GM19467 (cell line): ENCODE results near the gene DNASE1.
"Not testable (repeated sequence)": the region's sequence is repeated elsewhere in the genome, so short reads cannot be mapped to it uniquely, and the experiment has no call there.

Source experiments
- ATAC-seq: cut with Tn5 transposase; IDR thresholded peaks from one replicate; pipeline ENCODE4 v1.9.1; 2021; ENCODE audit warnings: mild to moderate bottlenecking, moderate library complexity; ENCODE audit not compliant: unreplicated experiment

Gene DNASE1

DNA sequence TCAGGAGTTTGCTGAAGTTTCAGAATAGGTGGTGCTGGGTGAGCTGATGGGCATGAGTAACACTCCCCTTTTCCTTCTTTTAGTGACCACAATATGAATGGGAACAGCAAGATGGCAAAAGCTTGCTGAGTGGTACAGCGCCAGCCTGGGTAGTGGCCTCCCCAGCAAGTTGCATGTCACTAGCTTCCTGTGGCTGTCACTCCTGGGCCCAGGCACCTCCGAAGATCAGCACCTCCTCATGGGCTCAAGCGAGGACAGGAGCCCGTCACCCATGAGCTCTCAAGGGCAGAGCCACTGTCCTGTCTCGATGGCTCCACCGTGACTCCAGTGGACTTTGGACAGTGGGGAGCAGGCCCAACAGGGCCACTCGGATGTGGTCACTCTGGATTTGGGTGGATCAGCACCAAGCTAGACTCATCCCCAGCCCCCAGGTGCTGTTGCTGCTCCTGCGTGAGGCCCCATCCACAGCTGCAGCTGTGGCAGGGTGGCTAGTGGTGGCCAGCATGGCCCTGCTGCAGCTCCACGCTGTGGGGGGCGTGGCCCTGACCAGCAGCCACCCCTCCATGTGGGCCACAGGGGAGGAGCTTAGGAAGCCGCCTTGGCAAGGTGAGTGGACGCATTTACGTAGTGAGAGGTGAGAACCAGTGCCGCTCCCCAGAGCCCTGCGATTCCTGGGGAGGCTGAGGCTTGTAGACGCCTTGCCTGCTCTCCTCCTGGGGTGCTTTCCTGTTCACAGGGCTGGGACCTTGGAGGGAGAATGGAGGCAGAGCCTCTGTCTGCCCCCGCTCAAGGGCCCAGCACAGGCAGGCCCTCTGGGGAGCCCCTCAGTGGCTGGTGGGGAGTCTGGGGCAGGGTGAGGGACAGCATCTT, 13.6 kb upstream of the DNASE1 start:
- no peak for ATAC-seq

DNA sequence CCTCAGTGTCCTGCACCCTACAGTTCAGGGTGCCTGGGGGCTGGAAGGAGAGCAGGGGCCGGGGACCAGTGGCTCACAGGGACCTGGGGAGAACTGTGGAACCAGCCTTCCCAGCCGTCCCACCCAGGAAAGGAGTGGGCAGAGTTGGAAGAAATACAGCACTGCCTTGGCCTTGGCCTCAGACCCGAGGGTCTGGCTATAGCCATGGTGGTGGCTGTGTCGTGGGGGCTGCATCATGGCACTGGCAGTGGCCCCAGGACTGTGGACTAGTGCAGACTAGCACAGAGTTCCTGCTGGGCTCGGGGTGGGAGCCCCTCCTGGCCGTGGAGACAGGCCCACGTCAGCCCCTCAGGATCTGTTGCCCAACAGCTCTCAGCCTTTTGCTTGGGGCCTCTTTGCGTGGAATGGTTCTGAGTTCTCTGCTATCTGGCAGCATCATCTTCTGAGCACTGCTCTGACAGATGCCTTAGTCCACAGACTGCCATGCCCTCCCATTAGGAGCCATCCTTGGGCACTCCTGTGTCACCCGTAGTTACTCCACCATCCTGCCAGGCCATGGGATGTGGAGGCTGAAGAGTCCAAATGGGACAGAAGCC, 12.6 kb upstream of the DNASE1 start:
- no peak for ATAC-seq

DNA sequence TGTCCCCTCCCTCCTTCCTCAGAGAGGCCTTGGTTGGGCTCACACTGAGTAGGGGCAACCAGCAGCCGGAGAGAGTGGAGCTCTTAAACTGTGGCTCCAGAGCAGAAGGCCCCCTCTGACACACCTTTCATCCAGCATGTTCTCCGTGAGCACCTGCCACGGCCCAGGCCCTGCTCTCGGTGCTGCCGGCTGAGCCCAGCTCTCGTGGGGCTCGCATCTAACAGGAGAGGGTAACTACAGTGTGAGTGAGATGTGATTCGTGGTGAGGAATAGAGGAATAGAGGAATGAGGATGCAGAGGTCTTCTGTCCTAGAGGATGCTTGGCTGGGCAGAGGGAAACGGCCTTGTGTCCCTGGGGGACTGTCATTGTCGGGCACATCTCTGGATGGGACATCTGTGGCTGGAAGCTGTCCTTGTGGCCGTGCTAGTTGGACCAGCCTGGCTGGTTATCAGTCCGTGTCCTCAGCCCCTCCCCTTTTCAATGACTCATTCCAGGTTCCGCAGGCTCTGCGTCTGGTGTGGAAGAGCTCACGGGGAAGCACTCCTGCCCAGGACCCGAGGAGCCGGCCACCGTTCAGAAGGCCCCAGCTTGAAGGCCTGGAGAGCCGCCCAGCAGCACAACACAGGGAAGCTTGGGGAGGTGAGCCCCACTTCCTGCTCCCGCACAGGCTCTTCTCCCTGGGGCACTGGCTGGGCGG, 11.9 kb upstream of the DNASE1 start:
- ATAC-seq: no peak

DNA sequence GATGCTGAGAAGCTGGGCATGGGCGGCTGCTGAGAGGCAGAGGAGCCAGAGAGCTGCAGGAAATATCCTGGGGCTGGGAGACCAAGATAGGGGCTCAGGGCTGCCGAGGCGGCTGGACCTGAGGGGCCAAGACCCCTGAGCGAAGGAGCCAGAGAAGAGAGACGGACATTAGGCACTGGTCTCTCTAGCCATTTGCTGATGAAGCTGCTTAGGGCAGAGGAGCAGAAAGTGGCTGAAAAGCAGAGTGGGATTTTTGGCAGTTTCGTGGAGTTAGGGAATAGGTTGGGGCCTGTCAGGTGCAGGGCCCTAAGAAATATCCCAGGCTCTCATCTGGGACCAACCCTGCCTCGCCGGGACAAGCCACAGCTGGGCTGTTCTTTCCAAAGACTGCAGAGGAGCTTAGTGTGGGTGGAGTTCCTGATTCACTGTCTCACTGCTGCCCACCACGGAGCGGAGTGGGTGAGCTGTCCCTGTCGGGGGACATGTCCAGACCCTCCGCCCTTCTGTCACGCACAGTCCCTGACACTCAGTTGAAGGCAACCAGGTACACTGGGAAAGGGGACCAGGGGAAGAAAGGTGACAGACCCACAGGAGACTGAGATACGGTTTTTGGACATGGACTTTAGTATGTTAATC, 11.3 kb upstream of the DNASE1 start:
- ATAC-seq: no peak

DNA sequence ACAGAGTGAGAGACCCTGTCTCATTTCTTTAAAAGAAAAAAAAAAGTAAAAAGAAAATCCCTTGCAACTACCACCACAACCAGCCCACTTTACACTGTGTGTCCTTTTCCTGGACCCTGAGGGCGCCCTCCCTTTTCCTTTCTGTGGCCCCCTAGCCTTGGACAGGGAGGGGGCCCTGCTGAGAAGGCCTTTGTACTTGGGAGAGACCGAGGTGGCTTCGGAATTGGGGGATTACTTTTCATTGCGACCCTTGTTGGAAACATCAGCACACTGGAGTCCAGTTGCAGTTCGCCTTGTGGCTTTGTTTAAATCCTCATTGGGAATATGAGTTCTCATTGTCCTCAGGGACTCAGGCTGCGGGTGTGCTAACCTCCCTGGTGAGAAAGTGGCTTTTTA, 9.4 kb upstream of the DNASE1 start:
- ATAC-seq: no peak

DNA sequence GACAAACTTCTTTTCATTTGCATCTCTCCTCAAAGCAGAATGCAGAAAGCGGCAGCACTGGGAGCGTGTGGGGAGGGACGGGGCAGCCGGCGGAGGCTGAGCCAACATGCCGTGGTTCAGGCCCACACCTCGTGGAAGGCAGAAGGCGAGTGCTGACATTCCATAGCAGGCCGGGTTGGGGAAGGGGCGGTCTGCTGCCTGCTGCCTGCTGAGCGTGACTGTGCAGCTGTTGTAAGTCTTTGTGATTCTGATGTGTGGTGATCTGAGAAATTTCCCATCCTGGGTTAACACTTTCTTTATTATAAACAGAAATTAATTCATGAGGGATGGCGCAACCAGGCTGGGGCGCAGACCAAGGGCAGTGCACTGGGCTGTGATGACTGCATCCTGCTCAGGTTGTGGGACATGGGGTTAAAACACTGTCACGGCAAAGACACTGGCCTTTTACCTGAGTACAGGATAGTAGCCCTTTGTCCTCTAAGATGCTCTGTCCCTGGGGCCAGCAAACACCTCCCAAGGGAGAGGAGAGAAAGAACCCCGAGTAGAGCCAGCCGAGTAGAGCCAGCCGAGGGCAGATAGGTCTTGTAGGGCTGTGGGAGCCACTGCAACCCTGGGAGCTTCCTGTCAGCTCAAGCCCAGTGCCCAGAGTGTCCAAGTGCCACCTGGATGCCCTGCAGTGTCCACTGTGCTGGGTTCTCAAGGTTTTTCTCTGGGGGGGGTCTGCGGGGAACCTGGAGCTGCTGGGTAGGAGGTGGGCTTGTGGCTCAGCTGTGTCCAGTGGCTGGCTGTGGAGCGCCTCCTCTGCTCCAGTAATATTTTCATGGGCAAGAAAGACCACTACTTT, 8.8 kb upstream of the DNASE1 start:
- no peak for ATAC-seq

DNA sequence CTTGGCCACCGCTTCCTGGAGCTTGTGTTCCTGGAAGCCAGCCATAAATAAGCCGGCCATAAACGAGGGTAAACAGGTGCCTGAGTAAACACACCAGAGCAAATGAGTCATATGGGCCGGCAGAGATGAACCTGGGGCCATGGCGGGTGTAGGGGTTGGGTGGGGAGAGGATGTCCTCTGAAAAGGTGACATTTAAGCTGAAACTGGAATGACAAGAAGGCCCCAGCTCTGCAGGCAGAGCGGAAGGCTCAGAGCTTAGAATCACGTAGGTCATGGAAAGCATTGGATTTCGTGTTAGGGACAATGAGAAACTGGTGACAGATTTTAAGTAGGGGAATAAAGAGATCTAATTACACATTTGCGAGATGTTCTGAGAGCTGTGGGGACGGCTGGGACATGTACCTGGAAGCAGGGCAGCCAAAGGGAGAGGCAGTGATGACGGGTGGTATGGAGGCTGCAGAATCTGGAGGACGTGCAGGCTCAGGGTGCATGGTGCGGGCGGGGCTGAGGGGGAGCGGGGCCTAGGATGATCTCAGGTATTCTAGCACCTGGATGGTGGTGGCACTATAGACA, 8.1 kb upstream of the DNASE1 start:
- no peak for ATAC-seq

DNA sequence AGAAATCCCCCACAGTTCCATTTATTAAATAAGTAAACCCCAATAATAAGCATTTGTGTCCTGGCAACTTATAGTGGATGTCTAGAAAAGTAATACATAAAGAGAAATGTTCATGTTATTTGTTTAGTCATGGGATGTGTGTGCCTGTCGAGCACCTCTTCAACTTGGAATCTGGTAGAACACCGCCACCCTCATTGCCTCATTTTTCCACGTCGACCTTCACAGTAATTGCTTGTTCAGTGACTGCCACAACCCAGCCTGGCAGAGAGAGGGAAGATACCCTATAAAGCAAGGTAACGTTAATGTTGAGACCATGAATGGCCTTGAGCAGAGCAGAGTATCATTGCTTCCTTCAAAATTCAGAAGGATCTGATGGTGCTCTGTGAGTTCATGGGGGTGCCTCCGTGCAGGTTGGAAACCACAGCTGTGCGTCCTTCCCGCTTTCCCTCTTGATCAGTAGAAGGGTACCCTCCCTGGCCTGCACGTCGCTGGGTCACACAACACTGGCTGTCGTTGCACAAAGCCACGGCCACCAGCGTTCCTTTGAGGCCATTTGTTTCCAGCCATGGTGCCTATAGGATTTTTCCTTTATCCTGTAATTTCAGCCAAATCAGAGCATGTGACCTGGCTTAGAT, 3.7 kb upstream of the DNASE1 start:
- no peak for ATAC-seq

DNA sequence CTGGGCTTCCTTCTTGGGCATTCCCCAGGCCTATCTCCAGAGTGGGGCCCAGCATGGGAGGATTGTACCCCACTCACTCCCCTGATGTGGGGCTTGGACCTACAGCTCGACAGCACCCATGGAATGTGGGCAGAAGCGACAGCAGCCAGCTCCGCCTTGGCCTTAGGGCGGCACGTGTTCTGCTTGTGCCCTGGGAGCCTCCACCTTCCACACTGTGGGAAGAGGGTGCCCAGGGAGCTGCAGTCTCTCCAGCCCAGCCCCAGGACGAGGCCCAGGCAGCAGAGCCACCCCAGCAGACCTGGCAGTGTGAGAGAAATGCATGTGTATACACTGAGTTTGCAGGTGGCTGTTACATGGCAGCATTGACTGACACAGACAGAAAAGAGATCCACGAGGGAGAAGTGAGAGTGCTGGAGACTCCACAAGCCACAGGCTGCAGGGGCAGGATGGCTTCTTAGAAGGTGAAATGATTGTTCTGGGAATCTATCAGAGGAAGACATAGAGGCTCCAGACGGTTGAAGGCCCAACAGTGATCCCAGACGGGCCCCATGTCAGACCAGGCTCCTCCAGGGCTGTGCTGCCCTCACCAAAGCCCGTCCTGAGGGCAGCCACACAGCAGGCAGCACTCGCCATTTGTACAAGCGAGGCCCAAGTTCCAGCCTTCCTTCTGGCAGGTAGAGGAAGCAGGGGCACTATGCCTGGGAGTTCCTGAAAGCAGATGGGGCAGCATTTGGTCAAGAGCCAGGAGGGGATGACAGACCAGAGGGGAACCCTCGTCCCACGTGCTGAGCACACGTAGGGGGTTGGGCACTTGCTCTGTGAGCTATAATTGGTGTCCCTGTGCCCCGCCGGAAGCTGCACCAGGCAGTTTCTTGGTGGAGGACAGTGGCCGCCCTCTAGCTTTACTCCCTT, 2.8 kb upstream of the DNASE1 start:
- no peak for ATAC-seq

DNA sequence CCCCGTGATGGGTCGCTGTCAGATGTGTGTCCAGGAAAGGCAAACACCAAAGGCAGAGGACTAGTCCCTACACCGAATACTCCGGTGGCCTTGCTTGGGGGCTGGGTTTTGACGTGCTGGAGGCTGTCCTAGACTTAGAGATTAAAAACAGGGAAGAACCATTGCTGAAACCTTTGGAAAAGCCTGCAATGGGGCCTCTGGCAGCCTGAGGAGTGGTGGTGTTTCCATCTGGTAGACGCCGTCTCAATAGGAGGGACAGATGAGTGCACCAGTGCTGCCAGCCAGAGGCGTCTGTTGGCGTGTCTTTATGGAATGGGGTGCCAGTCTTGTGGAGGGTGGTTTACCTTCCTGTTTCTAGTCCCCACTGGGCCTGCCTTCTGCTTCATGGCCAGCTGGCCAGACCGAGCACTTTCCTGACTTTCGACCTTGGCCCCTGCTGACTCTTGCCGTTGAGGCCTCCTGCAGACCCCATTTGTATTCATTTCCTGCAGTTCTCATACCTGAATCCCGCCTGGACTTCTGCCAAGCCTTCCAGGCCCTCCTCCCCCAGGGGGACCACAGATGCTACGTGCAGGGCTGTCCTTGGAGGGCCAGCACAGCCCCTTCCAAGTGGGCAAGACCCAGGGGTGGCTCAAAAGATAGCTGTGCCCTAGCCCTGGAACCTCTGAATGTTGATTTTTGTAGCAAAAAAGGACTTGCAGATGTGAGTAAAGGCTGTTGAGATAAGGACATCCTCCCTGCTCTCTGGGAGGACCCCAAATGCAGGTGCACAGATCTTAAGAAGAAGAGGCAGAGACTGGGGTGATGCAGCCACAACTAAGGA, 1.9 kb upstream of the DNASE1 start:
- no peak for ATAC-seq

DNA sequence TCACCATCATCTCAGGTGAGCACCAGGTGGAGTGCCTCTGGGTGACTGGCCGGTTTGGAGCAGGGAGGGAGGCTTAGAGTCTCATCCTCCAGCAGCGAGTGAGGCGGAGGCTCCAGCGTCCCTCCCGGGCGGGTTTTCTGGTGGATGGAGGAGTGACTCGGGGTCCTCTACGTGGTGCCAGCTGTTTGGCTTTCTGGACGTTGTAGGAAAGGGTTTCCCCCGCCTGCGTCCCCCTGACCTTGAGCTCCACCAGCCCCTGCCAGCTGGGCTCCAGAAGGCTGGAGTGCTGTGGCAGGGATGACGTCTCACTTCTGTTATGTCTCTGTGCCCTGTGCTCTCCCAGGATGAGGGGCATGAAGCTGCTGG, 522 bp downstream of the DNASE1 start:
- no peak for ATAC-seq

DNA sequence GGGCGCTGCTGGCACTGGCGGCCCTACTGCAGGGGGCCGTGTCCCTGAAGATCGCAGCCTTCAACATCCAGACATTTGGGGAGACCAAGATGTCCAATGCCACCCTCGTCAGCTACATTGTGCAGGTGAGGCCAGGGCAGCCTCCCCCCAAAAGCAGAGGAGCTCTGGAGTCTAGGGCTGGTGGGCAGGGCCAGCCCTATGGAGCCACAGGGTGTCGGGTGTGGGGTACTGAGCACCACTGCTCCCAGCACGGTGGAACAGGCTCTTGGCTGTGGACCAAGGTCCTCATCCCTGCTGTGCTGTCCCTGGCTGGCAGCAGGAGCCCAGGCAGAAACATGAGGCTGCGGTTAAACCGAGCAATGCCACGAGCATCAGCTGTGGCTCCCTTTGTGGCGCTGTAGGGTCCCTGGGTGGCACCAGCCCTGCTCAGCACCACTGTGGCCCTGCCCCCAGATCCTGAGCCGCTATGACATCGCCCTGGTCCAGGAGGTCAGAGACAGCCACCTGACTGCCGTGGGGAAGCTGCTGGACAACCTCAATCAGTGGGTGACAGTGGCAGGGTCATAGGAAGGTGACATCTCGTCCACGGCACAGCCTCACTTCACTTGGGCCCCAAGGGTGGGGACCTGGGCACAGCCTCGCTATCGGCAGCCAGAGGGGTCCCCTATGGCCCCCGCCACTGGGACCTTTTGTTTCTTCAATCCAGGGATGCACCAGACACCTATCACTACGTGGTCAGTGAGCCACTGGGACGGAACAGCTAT, 1.1 kb downstream of the DNASE1 start:
- ATAC-seq: no peak

DNA sequence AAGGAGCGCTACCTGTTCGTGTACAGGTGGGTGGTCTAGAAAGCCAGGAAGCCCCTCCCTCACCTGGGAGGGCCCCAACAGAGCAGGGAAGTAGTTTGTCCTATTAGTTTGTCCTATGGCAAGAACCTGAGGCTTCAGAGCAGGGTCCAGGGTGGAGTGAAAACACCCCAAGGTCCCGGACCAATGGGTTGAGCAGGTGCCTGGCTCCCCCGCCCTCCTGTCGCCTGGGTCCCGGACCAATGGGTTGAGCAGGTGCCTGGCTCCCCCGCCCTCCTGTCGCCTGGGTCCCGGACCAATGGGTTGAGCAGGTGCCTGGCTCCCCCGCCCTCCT, 1.6 kb downstream of the DNASE1 start:
- ATAC-seq: not testable (repeated sequence)

DNA sequence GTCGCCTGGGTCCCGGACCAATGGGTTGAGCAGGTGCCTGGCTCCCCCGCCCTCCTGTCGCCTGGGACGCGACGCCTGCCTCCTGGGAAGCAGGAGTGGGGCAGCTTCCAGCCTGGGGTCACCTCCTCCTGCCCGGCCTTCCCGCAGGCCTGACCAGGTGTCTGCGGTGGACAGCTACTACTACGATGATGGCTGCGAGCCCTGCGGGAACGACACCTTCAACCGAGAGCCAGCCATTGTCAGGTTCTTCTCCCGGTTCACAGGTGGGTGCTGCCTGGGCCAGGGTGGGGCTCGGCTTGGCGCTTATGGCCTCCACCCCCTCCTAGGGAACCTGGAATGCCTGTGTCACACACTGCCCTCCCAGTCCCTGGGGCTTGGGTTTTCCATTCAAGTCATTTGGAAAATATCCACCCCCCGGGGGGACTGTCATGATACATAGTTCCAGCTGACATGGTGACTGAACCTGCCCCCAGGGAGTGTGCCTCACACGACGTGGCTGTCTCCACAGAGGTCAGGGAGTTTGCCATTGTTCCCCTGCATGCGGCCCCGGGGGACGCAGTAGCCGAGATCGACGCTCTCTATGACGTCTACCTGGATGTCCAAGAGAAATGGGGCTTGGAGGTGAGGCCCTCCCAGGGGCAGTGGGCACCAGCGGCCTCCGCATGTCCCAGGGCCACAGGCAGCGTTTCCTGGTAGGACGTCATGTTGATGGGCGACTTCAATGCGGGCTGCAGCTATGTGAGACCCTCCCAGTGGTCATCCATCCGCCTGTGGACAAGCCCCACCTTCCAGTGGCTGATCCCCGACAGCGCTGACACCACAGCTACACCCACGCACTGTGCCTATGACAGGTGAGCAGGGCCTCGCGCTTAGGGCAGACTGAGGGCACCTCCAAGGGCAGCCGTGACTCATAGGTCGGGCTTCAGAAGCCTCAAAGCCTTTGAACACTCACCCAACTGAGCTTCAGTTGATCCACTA, 2.3 kb downstream of the DNASE1 start:
- no peak for ATAC-seq

DNA sequence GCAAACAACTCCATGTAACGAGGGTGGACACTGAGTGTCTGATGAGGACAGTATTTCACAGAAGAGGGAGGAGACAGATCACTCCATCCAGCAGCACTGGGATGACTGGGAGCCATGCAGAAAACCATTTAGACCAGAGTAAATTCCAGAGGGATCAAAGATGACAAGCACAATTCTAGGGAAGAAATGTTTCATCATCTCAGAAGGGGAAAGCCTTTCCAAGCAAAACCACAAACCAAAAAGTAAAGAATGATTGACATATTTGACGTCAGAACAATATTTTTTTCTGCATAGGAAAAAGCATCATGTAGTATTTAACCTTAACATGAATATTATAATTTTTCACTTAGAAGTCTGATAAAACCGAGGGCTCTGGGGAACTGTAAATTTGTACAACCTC, 4.8 kb downstream of the DNASE1 start:
- no peak for ATAC-seq

DNA sequence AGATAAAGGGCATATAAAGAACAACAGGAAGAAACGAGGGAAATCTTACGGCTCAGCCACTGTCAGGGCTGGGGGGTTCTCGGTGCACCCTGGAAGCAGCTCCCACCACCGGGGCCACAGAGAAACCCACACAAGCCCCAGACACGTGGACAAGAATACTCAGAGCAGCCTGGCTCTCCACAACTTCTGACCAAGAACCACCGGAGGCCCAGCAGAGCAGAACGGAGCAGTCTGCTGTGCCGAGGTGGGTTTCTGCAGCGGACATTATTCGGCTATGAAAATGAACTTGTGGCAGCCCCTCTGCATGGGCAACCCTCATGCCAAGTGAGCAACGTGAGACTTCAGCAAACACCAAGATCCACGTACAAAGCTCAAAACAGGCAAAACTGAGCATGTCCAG, 6.8 kb downstream of the DNASE1 start:
- ATAC-seq: no peak
